Pons (tissue), 1 donor: ENCODE measurements around the gene GALNT9.
"Not testable (repeated sequence)": the region's sequence is repeated elsewhere in the genome, so short reads cannot be mapped to it uniquely, and the experiment has no call there.

Source experiments
- DNase-seq: peaks from one replicate; pipeline ENCODE4 v3.0.0-alpha.2; 2016; ENCODE audit warnings: low spot score

Gene GALNT9

GRCh38 chr12:132279184-132279889 lies 50.1 kb downstream of the GALNT9 start:
- DNase-seq, result peak; percentile 5

- no peak for DNase-seq
Measured at GRCh38 chr12:132278401-132279183, 50.8 kb downstream of the GALNT9 start.

GRCh38 chr12:132277949-132278348 lies 51.4 kb downstream of the GALNT9 start:
- no peak for DNase-seq

- no peak for DNase-seq
Measured at GRCh38 chr12:132277374-132277941, 51.9 kb downstream of the GALNT9 start.

- no peak for DNase-seq
Measured at GRCh38 chr12:132276827-132277373, 52.5 kb downstream of the GALNT9 start.

GRCh38 chr12:132276066-132276826 lies 53.1 kb downstream of the GALNT9 start:
- no peak for DNase-seq

- DNase-seq, result no peak
Measured at GRCh38 chr12:132275631-132276030, 53.8 kb downstream of the GALNT9 start.

GRCh38 chr12:132275110-132275531 lies 54.3 kb downstream of the GALNT9 start:
- peak; percentile 15 for DNase-seq

- DNase-seq, result no peak
Measured at GRCh38 chr12:132273992-132274334, 55.4 kb downstream of the GALNT9 start.

GRCh38 chr12:132272711-132273110 lies 56.7 kb downstream of the GALNT9 start:
- DNase-seq, result no peak

- DNase-seq, result no peak
Measured at GRCh38 chr12:132271755-132272092, 57.7 kb downstream of the GALNT9 start.

- no peak for DNase-seq
Measured at GRCh38 chr12:132270969-132271754, 58.2 kb downstream of the GALNT9 start.

GRCh38 chr12:132270516-132270915 lies 58.9 kb downstream of the GALNT9 start:
- DNase-seq, result no peak

- DNase-seq, result no peak
Measured at GRCh38 chr12:132269271-132269968, 60.0 kb downstream of the GALNT9 start.

- DNase-seq, result no peak
Measured at GRCh38 chr12:132268674-132269073, 60.7 kb downstream of the GALNT9 start.

- no peak for DNase-seq
Measured at GRCh38 chr12:132267873-132268272, 61.5 kb downstream of the GALNT9 start.

- DNase-seq, result no peak
Measured at GRCh38 chr12:132266802-132267201, 62.6 kb downstream of the GALNT9 start.

GRCh38 chr12:132266370-132266769 lies 63.0 kb downstream of the GALNT9 start:
- DNase-seq, result no peak

GRCh38 chr12:132265822-132266221 lies 63.6 kb downstream of the GALNT9 start:
- DNase-seq, result not testable (repeated sequence)

- DNase-seq, result no peak
Measured at GRCh38 chr12:132265056-132265800, 64.2 kb downstream of the GALNT9 start.
